Suprapubic skin (tissue), 4 donors: ENCODE results near the gene TMEM150A.

Experiments
- EP300 ChIP-seq: sonication (generic); formaldehyde crosslinking; IDR thresholded peaks from one replicate; pipeline ENCODE4 v1.6.1; 2017; ENCODE audit warnings: antibody characterized with exemption
- POLR2A ChIP-seq, 2 donors: fragments of 450-650 bp; IDR thresholded peaks; one replicate each; pipeline ENCODE4 v1.6.1; 2017; ENCODE audit warnings: antibody characterized with exemption in 2 of 2, mild to moderate bottlenecking in 2 of 2, moderate library complexity in 2 of 2
- POLR2AphosphoS5 ChIP-seq, 3 donors: sonication (generic); formaldehyde crosslinking; IDR thresholded peaks; one replicate each; pipeline ENCODE4 v1.6.1; 2017; ENCODE audit warnings: antibody characterized with exemption in 3 of 3
- TF ChIP-seq, protein P1 (sequence below), 2 donors: fragments of 200-600 bp in 1 of 2; fragments of 450-650 bp in 1 of 2; sonication (generic) in 1 of 2; IDR thresholded peaks; one replicate each; pipeline ENCODE4 v1.5.1; 2016 to 2019; ENCODE audit warnings: antibody characterized with exemption in 2 of 2, mild to moderate bottlenecking in 1 of 2, moderate library complexity in 1 of 2

DNA sequence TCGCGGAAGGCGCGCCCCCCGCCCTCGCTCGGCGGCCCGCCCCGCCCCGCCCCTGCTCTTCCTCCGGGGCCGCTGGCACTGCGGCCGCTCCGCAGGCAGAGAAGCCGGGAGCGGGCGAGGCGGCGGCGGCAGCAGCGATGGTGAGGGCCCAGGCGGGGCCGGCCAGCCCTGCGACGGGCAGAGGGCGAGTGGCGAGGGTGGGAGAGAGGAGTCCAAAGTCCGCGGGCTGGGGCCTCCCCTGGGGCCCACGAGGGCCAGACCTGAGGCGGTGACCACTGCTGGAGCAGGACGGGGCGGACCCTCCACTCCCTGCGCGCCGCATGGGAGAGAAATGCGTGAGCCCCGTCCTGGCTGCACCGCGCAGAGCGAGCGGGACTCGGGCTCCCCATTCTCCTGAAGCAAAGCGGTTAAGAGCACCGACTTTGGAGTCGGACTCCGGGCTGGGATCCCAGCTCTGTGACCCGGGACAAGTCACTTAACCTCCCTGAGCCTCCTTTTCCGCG lies 18.1 kb downstream of the TMEM150A start, which contains the start of gene VAMP5:
- TF ChIP-seq POLR2AphosphoS5 (IDR thresholded peaks at IDR 0.05) = no peak
- TF ChIP-seq, protein P1, sequence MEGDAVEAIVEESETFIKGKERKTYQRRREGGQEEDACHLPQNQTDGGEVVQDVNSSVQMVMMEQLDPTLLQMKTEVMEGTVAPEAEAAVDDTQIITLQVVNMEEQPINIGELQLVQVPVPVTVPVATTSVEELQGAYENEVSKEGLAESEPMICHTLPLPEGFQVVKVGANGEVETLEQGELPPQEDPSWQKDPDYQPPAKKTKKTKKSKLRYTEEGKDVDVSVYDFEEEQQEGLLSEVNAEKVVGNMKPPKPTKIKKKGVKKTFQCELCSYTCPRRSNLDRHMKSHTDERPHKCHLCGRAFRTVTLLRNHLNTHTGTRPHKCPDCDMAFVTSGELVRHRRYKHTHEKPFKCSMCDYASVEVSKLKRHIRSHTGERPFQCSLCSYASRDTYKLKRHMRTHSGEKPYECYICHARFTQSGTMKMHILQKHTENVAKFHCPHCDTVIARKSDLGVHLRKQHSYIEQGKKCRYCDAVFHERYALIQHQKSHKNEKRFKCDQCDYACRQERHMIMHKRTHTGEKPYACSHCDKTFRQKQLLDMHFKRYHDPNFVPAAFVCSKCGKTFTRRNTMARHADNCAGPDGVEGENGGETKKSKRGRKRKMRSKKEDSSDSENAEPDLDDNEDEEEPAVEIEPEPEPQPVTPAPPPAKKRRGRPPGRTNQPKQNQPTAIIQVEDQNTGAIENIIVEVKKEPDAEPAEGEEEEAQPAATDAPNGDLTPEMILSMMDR (IDR thresholded peaks at IDR 0.05) = no peak
- no peak for TF ChIP-seq POLR2A (IDR thresholded peaks at IDR 0.05)
- TF ChIP-seq EP300 = no peak
